Measurements from ENCODE around the gene WDR53. TPM values are rescaled to one million over a fixed set of nuclear protein-coding genes. Genes with fewer than 3 reads are reported as not detected.

The WDR53 gene
- total RNA-seq, 1 donor from 2014 or later, result 11.0 TPM

DNA sequence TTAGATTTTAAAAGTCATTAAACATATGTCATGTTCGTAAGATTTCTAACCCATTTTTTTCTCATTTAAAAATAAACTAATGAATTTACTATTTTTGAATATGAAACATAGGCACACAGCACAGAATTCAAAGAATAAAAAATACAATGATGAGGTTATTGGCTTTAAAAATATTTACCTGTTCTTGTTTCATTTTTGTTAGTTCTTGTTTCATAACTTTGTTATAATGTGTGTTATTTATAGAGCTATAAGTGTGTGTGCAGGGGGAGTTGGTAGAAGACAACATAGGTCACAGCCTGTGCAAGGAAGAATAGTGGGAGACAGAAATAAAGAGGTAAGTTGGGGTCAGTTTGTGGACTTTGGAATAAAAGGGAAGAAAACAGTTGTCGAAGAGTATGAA lies 40.3 kb upstream of the WDR53 start:
- Histone ChIP-seq H3K4me2 (ENCODE audit: low read length) (no peak overlapping the region), H2AFZ (ENCODE audit: low read depth, low read length) (no peak overlapping the region), H3K4me1 (ENCODE audit: insufficient read depth, low read length) (no peaks in the 10 kb centered on the region), H3K9me3 (ENCODE audit: insufficient read depth, low read depth, low read length) (no peaks in the 10 kb centered on the region), H3K27me3 (ENCODE audit: insufficient read depth, low read length) (peaks cover 8% of the 10 kb centered on the region), H3K4me3 (ENCODE audit: insufficient read depth, low read depth, low read length) (no peak overlapping the region), H3K36me3 (ENCODE audit: insufficient read depth, low read length) (no peaks in the 10 kb centered on the region), H3K27ac (ENCODE audit: low read depth, low read length) (no peak overlapping the region), H4K20me1 (ENCODE audit: insufficient read depth, low read length) (no peaks in the 10 kb centered on the region), H3K9ac (ENCODE audit: low read length) (no peak overlapping the region), H3K79me2 (ENCODE audit: insufficient read depth, low read length) (no peaks in the 10 kb centered on the region)
- FAIRE-seq (no peak), DNase-seq (ENCODE audit: low read depth) (no peak)
- H3K36me3 Mint-ChIP-seq (ENCODE audit: low read depth, unreplicated experiment), result no peaks in the 10 kb centered on the region
- peaks cover 1% of the 10 kb centered on the region for H3K27me3 Mint-ChIP-seq (ENCODE audit: low read depth, unreplicated experiment)
- H3K27ac Mint-ChIP-seq (ENCODE audit: unreplicated experiment), result no peak overlapping the region
- no peak overlapping the region for H3K4me3 Mint-ChIP-seq (ENCODE audit: unreplicated experiment)
- TF ChIP-seq, protein P1, sequence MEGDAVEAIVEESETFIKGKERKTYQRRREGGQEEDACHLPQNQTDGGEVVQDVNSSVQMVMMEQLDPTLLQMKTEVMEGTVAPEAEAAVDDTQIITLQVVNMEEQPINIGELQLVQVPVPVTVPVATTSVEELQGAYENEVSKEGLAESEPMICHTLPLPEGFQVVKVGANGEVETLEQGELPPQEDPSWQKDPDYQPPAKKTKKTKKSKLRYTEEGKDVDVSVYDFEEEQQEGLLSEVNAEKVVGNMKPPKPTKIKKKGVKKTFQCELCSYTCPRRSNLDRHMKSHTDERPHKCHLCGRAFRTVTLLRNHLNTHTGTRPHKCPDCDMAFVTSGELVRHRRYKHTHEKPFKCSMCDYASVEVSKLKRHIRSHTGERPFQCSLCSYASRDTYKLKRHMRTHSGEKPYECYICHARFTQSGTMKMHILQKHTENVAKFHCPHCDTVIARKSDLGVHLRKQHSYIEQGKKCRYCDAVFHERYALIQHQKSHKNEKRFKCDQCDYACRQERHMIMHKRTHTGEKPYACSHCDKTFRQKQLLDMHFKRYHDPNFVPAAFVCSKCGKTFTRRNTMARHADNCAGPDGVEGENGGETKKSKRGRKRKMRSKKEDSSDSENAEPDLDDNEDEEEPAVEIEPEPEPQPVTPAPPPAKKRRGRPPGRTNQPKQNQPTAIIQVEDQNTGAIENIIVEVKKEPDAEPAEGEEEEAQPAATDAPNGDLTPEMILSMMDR (IDR thresholded peaks at IDR 0.05; ENCODE audit: insufficient read depth, low read depth, low read length), result no peak
- TF ChIP-seq EZH2 (IDR thresholded peaks at IDR 0.05; ENCODE audit: insufficient read depth, low read length), result no peak
- H3K9me3 Mint-ChIP-seq (ENCODE audit: unreplicated experiment), result no peaks in the 10 kb centered on the region
- peaks cover 4% of the 10 kb centered on the region for H3K4me1 Mint-ChIP-seq (ENCODE audit: low read depth, unreplicated experiment)

DNA sequence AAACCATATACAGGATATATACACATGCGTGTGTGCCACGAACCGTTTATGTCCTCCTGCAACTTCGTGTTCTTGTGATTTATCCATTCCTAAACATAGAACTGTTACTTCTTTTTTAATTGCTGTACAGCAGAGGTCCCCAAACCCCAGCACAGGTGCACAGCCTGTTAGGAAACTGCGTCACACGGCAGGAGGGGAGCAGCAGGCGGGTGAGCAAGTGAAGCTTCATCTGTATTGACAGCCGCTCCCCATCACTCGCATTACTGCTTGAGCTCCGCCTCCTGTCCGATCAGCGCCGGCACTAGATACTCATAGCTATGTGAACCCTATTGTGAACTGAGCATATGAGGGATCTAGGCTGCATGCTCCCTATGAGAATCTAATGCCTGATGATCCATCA lies 36.2 kb upstream of the WDR53 start:
- Mint-ChIP-seq H3K4me3 (ENCODE audit: unreplicated experiment) (no peak overlapping the region), H3K27me3 (ENCODE audit: low read depth, unreplicated experiment) (peaks cover 13% of the 10 kb centered on the region), H3K9me3 (ENCODE audit: unreplicated experiment) (no peaks in the 10 kb centered on the region), H3K36me3 (ENCODE audit: low read depth, unreplicated experiment) (no peaks in the 10 kb centered on the region), H3K27ac (ENCODE audit: unreplicated experiment) (no peak overlapping the region), H3K4me1 (ENCODE audit: low read depth, unreplicated experiment) (no peaks in the 10 kb centered on the region)
- FAIRE-seq (no peak), DNase-seq (ENCODE audit: low read depth) (no peak)
- no peak overlapping the region for H2AFZ ChIP-seq (ENCODE audit: low read depth, low read length)
- H3K9ac ChIP-seq (ENCODE audit: low read length), result no peak overlapping the region
- no peaks in the 10 kb centered on the region for H3K4me1 ChIP-seq (ENCODE audit: insufficient read depth, low read length)
- peaks cover 13% of the 10 kb centered on the region for H3K27me3 ChIP-seq (ENCODE audit: insufficient read depth, low read length)
- no peaks in the 10 kb centered on the region for H4K20me1 ChIP-seq (ENCODE audit: insufficient read depth, low read length)
- H3K79me2 ChIP-seq (ENCODE audit: insufficient read depth, low read length), result no peaks in the 10 kb centered on the region
- no peaks in the 10 kb centered on the region for H3K36me3 ChIP-seq (ENCODE audit: insufficient read depth, low read length)
- no peak overlapping the region for H3K27ac ChIP-seq (ENCODE audit: low read depth, low read length)
- TF ChIP-seq, protein P1 (IDR thresholded peaks at IDR 0.05; ENCODE audit: insufficient read depth, low read depth, low read length), result no peak
- no peak for TF ChIP-seq EZH2 (IDR thresholded peaks at IDR 0.05; ENCODE audit: insufficient read depth, low read length)
- no peak overlapping the region for H3K4me2 ChIP-seq (ENCODE audit: low read length)
- H3K4me3 ChIP-seq (ENCODE audit: insufficient read depth, low read depth, low read length), result no peak overlapping the region
- H3K9me3 ChIP-seq (ENCODE audit: insufficient read depth, low read depth, low read length), result no peaks in the 10 kb centered on the region

DNA sequence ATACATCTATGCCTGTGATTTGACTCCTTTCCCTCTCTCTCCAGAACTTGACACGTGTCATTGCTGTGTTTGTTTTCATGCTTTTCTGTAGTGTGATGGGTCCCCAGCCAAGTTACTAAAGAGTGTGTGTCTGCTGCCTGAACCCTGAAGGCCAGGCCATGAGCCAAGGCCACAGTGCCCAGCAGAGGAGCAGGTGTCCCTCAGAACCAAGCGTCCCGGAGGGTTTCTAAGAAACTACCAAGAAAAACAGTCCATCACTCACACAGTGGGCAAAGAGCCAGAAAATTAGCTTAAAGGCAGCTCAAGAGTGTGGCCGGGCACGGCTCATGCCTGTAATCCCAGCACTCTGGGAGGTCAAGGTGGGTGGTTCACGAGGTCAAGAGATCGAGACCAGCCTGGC lies 35.3 kb upstream of the WDR53 start:
- no peak for DNase-seq (ENCODE audit: low read depth)
- TF ChIP-seq, protein P1 (IDR thresholded peaks at IDR 0.05; ENCODE audit: insufficient read depth, low read depth, low read length), result no peak
- TF ChIP-seq EZH2 (IDR thresholded peaks at IDR 0.05; ENCODE audit: insufficient read depth, low read length), result no peak
- Mint-ChIP-seq H3K4me1 (ENCODE audit: low read depth, unreplicated experiment) (no peaks in the 10 kb centered on the region), H3K9me3 (ENCODE audit: unreplicated experiment) (no peaks in the 10 kb centered on the region), H3K27ac (ENCODE audit: unreplicated experiment) (no peak overlapping the region), H3K27me3 (ENCODE audit: low read depth, unreplicated experiment) (peaks cover 13% of the 10 kb centered on the region), H3K36me3 (ENCODE audit: low read depth, unreplicated experiment) (no peaks in the 10 kb centered on the region), H3K4me3 (ENCODE audit: unreplicated experiment) (no peak overlapping the region)
- H3K27me3 ChIP-seq (ENCODE audit: insufficient read depth, low read length), result peaks cover 13% of the 10 kb centered on the region
- no peaks in the 10 kb centered on the region for H3K4me1 ChIP-seq (ENCODE audit: insufficient read depth, low read length)
- no peak overlapping the region for H3K4me3 ChIP-seq (ENCODE audit: insufficient read depth, low read depth, low read length)
- H3K9ac ChIP-seq (ENCODE audit: low read length), result no peak overlapping the region
- H3K4me2 ChIP-seq (ENCODE audit: low read length), result no peak overlapping the region
- no peaks in the 10 kb centered on the region for H3K9me3 ChIP-seq (ENCODE audit: insufficient read depth, low read depth, low read length)
- H3K79me2 ChIP-seq (ENCODE audit: insufficient read depth, low read length), result no peaks in the 10 kb centered on the region
- FAIRE-seq, result no peak
- H2AFZ ChIP-seq (ENCODE audit: low read depth, low read length), result no peak overlapping the region
- H3K27ac ChIP-seq (ENCODE audit: low read depth, low read length), result no peak overlapping the region
- no peaks in the 10 kb centered on the region for H3K36me3 ChIP-seq (ENCODE audit: insufficient read depth, low read length)
- no peaks in the 10 kb centered on the region for H4K20me1 ChIP-seq (ENCODE audit: insufficient read depth, low read length)

All from astrocyte (in vitro differentiated cells and primary cell).